ENCODE data around the gene PLN.
A peak's percentile ranks its signal among the peaks of the same experiment; 100 is the strongest.

PLN gene

GRCh38 chr6:118548136-118548535 is at the start of gene PLN:
Gene PLN, plus strand, starts transcription at chr6:118548296. Its CDS starts 10,626 bp downstream, at chr6:118558922.
- DNase-seq (ENCODE audit: low read depth): no peak
- no peak within 1 kb of the TSS for H3K4me3 ChIP-seq (ENCODE audit: low read depth, low read length)

DNA sequence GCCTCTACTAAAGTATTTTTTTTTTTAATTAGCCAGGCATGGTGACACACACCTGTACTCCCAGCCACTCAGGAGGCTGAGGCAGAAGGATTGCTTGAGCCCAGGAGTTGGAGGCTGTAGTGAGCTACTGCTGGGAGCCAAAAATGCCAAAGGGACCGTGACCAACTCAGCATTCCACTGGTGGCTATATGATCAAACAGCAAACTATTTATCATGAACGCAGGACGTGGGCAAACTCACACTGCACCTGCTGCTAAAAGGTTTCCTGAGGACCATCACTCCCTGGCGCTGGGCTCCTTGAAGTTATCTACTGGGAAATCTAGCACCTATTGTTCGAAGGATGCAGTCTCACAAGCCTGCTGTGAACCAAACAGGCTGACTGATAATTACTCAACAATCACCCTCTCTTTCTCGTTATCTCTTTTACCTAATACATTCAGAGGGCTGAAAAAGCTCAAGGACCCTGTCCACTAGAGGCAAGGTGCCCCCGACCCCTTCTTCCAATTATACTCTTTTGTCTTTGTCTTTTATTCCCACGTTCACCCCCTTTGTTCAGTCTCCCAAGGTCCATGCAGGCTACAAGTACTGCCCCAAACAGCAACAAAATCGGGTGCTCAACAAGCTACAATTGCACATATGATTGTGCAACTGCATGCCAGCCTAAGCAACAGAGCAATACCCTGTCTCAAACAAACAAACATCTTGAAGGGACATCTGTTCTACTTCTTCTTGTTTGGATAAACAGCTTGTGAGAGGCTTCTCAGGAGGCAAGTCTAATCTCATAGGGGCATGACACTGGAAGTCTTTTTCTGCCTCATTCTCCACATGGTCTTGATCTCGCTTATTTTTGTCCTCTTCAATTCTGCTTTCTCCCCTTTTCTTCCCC is 47.7 kb upstream of the PLN start:
- no peak for DNase-seq (ENCODE audit: low read depth)
- no peak overlapping the region for H3K4me3 ChIP-seq (ENCODE audit: low read depth, low read length)

DNA sequence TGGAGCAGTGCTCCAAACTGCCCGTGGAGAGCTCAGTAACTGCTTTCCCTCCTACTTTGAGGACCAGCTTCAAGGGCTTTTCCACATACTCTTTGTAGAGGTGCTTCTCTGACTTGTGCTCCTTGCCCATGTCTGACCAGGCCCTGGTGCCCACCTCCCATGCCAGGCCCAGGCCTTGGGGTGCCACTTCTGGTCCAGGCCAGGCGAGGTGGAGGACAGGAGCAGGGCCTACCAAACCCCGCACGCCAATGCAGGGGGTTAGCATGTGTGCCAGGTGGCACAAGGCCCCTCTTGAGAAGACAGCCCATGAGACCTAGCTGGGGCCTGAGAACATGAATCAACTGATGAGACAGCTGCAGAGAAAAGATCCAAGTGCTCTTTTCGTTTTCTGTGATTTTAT is 47.0 kb upstream of the PLN start:
- DNase-seq (ENCODE audit: low read depth): no peak
- no peak overlapping the region for H3K4me3 ChIP-seq (ENCODE audit: low read depth, low read length)

- DNase-seq (ENCODE audit: low read depth): no peak
- H3K4me3 ChIP-seq (ENCODE audit: low read depth, low read length): no peak overlapping the region
These were observed 46.3 kb upstream of the PLN start for GRCh38 chr6:118501765-118502164.

DNA sequence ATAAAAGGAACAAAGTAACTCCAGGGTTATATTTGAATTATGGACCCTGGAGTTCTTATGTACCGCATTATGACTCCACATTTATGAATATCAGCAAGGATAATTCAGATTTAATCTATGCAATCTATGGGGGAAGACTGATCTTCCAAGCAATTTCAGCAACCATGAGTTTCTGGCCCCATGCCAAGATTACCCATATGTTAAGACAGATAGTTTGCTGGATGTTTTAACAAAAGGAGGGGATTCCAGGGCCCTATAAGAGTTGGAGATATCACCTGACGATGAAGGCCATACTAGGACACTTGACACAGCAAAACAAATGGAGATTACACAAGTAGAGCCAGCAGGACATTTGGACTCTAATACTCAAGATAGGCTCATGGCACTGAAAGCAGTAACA is 45.9 kb upstream of the PLN start:
- DNase-seq (ENCODE audit: low read depth): no peak
- H3K4me3 ChIP-seq (ENCODE audit: low read depth, low read length): no peak overlapping the region

DNA sequence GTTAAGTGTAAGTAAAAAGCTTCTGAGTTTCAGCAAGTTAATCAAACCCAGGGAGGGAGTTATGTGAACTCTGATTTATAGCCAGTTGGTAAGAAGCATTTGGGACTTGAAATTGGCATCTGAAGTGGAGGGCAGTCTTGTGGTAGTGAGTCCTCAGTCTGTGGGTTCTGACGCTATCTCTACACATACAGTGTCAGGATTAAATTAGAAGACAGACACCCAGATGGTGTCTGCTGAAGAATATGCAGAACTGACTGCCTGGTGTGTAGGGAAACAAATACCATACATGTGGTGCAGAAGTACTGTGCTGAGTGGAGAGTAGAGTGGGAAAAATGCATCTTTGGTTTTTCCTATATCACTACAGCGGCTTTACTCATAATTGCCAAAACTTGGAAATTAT is 43.5 kb upstream of the PLN start:
- DNase-seq (ENCODE audit: low read depth): no peak
- H3K4me3 ChIP-seq (ENCODE audit: low read depth, low read length): no peak overlapping the region

- no peak for DNase-seq (ENCODE audit: low read depth)
- no peak overlapping the region for H3K4me3 ChIP-seq (ENCODE audit: low read depth, low read length)
These were observed 42.4 kb upstream of the PLN start for GRCh38 chr6:118505656-118506055.

DNA sequence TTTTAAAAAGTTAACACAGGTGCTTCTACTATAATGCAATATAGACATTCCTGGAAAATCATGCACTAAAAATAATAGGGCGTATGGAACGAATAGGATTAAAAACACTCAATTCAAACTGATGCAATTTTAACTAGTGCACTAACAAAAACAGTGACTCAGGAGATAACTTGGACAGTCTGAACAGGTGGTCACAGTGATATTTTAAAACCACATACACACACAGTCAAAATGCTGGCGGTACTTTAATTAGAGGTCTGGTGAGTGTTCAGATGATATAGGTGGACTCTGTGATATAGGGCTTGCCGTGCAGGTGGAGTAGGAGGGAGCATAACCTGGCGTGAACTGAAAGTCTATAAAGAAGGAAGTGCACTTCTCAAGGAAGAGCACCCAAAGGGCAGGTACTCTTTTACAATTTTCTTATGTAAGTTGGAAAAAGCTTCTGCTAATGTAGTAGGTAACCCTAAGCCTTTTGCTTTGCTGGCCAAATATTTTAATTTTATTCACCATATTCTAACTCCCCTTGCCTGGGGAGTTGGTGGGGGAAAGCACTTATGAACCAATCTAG is 41.9 kb upstream of the PLN start:
- DNase-seq (ENCODE audit: low read depth): no peak
- H3K4me3 ChIP-seq (ENCODE audit: low read depth, low read length): no peak overlapping the region

- H3K4me3 ChIP-seq (ENCODE audit: low read depth, low read length): no peak overlapping the region
- DNase-seq (ENCODE audit: low read depth): no peak
These were observed 40.5 kb upstream of the PLN start for GRCh38 chr6:118507636-118508035.

- DNase-seq (ENCODE audit: low read depth): peak; percentile 7
- H3K4me3 ChIP-seq (ENCODE audit: low read depth, low read length): no peak overlapping the region
These were observed 39.0 kb upstream of the PLN start for GRCh38 chr6:118509009-118509617.

DNA sequence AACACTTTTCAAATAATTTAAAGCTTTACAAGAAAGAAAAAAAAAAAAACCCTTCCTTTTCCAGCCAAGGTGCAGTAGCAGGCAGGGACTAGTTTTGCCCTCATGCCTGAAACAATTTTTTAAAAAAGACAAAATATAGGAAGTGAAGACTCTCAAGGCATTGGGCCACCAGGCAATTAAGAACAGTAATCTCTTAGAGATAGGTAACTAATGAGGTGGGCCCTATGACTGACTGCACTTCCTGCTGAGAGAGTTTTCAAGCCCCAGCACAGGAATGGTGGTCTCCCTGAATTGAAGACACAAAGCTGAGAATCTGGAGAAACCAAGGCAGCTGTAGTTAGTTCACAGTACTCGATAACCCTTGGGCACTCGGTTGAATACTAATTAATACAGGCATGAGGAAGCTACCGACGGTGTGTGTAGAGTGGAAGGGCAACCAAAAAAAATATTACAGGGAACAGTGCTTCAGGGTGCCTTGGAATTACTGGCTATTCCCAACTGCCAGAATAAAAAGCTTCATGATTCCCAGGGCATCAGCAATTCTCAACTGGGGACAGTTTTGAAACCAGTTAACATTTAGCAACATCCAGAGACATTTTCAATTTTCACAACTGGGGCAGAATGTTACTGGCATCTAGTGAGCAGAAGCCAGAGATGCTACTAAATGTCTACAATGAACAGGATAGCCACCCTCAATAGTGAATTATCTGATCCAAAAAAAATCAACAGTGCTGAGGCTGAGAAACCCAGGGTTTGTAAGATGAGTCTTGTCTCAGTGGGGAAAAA is 36.0 kb upstream of the PLN start:
- no peak overlapping the region for H3K4me3 ChIP-seq (ENCODE audit: low read depth, low read length)
- DNase-seq (ENCODE audit: low read depth): no peak

- DNase-seq (ENCODE audit: low read depth): no peak
- H3K4me3 ChIP-seq (ENCODE audit: low read depth, low read length): no peak overlapping the region
These were observed 33.4 kb upstream of the PLN start for GRCh38 chr6:118514689-118515088.

DNA sequence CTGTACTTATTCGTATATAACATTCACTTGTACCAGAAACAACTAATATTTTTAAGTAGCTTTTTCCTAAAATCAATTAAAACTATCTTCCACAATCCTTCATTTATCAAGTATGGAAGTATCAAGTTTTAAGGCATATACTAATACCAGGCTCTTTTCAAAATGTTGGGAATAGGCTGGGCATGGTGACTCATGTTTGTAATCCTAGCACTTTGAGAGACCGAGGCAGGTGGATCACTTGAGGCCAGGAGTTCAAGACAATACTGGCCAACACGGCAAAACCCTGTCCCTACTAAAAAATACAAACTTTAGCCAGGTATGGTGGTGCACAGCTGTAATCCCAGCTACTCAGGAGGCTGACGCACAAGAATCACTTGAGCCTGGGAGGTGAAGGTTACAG is 25.7 kb upstream of the PLN start:
- DNase-seq (ENCODE audit: low read depth): no peak
- H3K4me3 ChIP-seq (ENCODE audit: low read depth, low read length): no peak overlapping the region

DNA sequence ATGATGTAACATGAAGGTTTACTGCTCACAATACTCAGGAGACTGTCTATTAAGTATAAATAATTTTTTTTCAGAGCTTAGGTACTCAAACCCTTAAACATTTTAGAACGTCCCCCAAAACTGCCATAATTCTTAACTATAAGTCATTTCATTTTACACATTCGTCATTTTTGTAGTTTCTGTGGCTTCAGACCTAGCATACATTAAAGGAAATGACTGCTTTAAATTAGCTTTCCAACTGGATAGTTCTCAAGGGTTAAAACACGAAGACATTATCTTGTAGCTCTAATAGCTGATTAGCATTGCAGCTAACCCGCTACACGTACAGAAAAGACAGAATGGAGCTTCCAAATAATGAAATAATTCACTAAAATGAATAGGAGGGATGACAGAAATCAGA is 24.9 kb upstream of the PLN start:
- no peak overlapping the region for H3K4me3 ChIP-seq (ENCODE audit: low read depth, low read length)
- no peak for DNase-seq (ENCODE audit: low read depth)

DNA sequence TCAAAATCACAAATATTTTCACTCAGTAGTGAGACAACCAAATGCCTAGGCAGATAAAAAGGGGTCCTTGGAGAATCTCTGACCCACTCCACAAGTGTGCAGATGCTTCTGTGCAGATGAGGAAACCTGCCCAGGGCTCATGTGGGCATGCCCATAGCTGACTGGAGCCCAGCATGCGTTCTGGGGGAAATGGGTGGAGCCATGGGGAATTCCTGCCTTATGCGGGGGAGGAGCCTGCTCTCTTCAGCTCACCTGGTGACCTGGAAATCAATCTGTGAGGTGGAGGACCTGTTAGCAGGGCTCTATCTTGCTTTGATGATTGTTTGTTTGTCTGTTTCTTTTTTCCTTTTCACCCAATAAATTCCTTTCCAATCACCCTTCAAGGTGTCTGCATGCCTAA is 23.4 kb upstream of the PLN start:
- no peak overlapping the region for H3K4me3 ChIP-seq (ENCODE audit: low read depth, low read length)
- DNase-seq (ENCODE audit: low read depth): no peak

DNA sequence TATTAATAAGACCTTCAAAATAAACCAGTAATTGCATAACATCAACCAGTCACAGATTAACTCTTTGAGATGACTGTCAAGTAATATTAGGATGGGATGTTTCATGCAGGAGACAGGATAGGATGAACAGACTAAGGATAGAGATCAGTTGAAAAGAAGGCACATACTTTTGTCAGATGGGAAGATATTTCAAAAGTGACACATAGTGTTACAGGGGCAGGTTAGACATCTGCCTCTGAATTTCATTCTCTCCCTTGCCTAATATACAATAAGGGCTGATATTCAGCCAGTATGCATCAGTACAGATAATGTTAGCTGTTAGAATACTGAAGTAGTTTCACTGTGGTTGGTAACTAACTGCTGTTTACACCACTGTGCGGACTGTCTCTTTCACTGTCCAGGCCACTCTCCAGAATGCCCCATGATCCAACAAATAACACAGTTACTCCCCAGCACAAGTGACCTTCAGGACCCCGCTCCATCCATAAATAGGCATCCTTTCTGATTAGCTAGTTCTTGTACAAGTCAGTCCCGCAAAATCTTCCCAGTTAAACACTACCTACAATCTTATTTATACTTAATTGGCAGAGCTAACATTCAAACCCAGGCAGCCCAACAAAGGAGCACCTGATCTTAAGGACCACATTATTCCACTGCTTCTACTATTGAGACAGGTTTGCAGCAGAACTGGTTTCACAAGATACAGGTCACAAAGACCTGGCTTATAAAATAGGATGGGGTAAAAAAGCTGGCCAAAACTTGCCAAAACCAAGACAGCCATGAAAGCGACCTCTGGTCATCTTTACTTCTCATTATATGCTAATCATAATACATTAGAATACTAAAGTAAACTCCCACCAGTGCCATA is 21.9 kb upstream of the PLN start:
- DNase-seq (ENCODE audit: low read depth): no peak
- H3K4me3 ChIP-seq (ENCODE audit: low read depth, low read length): no peak overlapping the region

DNA sequence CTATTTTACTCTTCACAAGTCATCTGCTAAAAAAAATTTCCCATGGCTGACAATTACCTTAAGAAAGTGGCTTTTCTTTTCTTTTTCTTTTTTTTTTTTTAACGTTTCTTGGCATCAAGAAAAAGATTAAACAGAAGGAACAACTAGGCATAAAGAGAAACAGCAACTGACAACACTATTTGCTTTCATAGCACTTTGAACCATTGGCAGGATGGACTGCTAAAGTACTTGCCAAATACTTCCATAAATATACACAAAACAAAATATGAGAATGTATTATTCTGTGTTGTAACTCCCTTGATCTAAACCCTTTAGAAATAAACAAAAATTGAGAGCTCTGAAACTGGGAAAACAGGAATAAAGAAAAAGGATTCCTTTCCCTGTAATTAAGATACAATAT is 20.0 kb upstream of the PLN start:
- no peak overlapping the region for H3K4me3 ChIP-seq (ENCODE audit: low read depth, low read length)
- no peak for DNase-seq (ENCODE audit: low read depth)

DNA sequence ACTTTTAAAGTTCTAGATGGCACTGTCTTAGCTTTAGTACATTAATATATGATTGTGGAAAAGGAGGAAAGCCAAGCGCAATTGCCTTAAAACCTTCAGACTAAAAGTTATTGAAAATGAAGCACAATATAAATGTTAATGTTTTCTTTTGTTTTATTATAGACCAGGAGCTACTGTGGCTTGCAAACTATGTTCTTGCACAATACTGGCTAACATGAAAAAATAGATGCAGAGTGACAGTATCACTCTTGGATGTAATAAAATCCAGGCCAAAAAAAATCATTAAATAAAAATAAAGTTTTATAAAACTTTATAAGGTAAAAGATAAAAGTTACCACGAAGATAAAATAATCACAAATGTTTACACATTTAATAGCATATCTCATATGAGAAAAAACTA is 18.3 kb upstream of the PLN start:
- H3K4me3 ChIP-seq (ENCODE audit: low read depth, low read length): no peak overlapping the region
- DNase-seq (ENCODE audit: low read depth): no peak

GRCh38 chr6:118530942-118531341 is 17.2 kb upstream of the PLN start:
- no peak overlapping the region for H3K4me3 ChIP-seq (ENCODE audit: low read depth, low read length)
- no peak for DNase-seq (ENCODE audit: low read depth)

Measured in skeletal muscle cell (primary cell).